ENCODE results near the gene ARHGEF18.

DNA sequence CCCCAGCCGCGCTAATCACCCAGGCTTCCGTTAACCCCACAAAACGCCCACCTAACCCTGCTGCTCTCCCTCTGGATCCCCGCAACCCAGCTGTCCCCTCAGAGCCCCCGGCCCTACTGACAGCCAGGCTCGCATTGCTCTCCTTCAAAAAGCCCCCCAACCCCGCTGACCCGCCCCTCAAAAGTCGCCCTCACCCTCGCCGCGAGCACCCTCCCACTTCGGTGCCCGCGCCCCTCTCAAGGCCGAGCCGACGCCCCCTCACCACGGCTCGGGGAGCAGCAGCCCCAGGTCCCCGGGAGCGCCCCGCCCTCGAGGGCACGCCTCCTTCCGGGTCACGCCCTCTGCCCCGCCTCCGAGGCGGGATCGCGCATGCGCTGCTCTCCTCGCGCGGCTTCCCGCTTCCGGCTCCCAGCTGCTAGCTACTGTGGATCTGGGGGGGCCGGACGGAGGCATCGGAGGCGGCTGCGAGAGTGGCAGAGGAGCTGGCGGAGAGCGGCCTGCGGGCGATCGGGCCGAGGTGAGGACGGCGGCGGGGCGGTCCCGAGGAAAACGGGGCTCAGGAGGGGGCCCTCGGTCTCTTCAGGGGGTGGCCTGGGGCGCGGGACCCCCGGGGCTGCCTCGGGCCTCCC is 46.1 kb downstream of the ARHGEF18 start:
- TF ChIP-seq, protein P1, sequence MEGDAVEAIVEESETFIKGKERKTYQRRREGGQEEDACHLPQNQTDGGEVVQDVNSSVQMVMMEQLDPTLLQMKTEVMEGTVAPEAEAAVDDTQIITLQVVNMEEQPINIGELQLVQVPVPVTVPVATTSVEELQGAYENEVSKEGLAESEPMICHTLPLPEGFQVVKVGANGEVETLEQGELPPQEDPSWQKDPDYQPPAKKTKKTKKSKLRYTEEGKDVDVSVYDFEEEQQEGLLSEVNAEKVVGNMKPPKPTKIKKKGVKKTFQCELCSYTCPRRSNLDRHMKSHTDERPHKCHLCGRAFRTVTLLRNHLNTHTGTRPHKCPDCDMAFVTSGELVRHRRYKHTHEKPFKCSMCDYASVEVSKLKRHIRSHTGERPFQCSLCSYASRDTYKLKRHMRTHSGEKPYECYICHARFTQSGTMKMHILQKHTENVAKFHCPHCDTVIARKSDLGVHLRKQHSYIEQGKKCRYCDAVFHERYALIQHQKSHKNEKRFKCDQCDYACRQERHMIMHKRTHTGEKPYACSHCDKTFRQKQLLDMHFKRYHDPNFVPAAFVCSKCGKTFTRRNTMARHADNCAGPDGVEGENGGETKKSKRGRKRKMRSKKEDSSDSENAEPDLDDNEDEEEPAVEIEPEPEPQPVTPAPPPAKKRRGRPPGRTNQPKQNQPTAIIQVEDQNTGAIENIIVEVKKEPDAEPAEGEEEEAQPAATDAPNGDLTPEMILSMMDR (IDR thresholded peaks at IDR 0.05; ENCODE audit: low read depth, low read length) = no peak; the same call in 1 of the 2 replicates
- TF ChIP-seq EZH2phosphoT487 (IDR thresholded peaks at IDR 0.05; ENCODE audit: low read depth) = no peak

Measured in OCI-LY3 (cell line).